Activated CD8-positive, alpha-beta memory T cell treated with anti-CD3 and anti-CD28 coated beads, Interleukin-2, amount 50 U/mL, for 1 hour (primary cell): ENCODE data around the gene LAMB4.

Source experiments
- DNase-seq: peaks from one replicate; pipeline ENCODE4 v3.0.0-alpha.2; 2020; ENCODE audit errors: extremely low read depth

Gene LAMB4

DNA sequence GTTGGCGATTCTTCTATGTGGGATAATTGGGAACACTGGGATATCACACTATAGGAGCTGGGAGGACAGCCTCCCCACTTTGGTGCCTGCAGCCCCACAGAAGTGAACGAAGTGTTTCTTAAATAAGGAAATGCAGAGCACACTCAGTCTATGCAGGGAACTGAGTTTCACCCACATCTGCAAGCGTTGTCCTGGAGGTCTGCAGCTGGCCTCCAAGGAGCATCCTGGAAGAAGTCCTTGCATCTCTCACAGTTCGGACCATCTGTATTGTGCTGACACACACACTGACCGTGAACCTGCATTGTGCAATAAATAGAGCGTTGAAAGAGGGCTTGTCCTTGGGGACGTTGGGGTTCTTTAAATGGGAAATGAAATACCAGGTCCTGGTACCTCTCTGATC, 25.8 kb downstream of the LAMB4 start:
- DNase-seq: no peak

DNA sequence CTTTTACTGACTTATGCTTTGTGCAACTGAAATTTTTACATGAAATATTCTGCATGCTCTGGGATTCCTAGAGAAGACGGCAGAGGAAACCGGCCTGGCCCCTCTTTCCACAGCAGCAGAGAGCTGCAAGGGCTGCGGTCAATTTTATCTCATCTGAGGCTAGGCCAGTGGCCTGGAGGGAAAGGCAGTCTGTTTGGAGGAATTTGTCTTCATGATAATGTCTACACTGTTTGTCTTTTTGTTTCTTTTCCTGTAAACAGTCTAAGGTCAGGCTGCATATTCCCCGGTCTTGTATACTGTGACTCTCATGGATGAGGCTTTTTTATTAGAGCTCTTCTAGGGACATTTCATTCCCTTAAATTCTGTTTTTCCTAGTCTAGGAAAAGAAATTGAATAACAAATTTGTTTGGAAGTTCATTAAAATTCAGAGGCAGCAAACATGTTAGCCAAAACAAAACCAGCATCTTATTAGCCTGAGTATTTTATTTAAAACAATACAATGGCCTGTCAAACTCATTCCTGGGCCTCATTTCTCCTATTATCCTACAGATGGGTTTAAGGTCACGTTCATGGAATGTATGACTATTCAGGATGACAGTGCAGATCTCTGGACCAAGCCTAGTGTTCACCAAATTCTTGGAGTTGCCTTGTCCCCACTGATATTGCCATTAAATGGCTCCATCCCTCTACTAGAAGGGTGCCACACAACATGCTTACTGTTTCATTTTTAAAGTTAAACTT, 26.4 kb downstream of the LAMB4 start:
- DNase-seq: no peak

DNA sequence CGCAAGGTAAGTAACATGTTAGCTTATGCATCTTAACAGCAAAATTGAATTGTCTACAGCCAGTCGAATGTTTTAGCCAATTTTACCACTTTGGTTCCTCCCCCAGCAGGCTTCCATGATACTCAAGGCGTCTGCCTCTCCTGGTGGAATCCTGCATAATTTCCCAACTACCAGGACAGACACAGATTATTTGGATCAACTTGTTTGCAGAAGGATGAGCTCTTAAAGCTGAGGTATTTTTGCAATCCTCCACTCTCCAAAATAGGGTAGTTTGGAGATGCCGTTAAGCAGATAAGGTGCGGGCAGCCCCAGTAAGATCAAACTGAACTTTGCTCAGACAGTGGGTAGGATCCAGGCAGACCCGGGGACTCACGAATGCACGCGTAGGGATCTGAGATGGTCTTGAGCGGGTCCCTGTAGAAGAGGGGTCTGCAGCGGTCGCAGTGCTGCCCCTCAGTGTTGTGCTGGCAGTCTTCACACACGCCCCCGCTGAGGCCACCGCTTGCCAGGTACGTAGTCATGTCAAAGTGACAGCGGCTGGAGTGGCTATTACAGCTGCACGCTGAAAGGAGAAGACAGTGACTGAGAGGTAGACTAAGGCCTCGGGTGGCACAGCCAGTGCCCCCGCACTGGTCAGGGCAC, 27.4 kb downstream of the LAMB4 start:
- DNase-seq: no peak

DNA sequence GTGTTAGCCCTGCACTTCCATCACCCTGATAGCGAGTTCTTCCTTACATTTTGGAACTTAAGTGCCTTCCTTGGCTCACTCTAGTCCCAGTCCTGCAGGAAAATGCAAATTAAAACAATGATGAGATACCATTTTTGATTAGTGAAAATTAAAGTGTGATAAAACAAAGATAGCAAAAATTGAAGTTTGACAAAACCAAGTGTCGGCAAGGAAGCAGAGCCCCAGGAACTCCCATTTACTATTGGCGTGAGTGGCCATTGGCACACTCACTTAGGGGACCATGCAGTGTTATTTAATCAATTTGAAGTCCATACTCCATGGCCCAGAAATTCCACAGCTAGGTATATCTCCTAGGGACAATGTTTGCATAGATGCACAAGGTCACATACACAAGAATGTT, 28.4 kb downstream of the LAMB4 start:
- no peak for DNase-seq

DNA sequence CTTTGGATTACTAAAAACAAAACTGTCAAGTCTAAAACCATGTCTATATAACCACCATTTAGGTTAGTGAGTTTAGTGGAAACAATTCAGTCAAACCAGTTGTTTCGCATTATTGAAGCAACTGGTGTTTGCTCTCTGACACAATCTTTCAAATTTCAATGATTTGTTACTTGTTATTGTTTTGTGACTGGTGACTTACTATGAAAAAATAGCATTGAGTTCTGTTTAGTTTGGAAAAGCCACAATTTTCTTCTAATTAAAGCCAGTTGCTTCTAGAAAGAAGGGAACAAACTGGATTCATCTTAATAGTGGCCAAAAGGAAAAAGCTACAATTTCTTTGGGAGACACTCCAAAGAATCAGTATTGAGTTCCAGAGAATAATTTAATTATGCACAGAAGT, 30.4 kb downstream of the LAMB4 start:
- no peak for DNase-seq

DNA sequence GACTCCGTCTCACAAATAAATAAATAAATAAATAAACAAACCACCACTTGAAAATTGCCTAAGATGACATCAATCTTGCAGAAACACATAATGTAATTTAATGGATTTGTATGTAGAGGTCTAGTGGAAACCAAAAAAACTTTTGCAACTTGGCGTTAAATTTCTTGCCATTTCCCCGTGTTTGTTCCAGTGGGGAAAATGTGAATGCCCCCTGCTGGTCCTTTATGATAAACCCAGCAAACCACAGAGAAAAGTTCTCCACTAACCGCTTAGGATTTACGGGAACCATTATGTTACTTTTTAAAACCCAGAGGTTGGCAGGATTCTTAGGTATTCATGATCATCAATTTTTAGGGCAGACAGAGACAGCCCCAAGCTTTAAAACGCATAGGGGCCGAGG, 32.5 kb downstream of the LAMB4 start:
- DNase-seq: no peak

DNA sequence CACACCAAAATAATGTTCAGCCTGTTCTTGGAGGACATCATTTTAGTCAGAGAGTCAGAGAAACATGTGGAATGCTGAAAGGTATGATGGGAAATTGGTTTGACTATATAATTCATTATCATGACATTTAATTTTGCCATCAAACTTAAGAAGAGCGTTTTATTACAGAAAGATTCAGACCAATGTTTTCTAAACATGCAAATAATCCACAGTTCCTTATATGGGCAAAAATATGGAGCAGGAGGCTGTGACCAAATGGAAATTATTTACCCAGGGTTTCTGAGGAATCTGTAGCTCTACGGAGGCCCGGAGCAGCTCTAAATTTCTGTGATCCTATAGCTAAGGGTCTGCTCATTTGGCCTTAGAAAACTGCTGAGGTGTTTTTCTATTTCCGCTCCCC, 33.2 kb downstream of the LAMB4 start:
- no peak for DNase-seq

DNA sequence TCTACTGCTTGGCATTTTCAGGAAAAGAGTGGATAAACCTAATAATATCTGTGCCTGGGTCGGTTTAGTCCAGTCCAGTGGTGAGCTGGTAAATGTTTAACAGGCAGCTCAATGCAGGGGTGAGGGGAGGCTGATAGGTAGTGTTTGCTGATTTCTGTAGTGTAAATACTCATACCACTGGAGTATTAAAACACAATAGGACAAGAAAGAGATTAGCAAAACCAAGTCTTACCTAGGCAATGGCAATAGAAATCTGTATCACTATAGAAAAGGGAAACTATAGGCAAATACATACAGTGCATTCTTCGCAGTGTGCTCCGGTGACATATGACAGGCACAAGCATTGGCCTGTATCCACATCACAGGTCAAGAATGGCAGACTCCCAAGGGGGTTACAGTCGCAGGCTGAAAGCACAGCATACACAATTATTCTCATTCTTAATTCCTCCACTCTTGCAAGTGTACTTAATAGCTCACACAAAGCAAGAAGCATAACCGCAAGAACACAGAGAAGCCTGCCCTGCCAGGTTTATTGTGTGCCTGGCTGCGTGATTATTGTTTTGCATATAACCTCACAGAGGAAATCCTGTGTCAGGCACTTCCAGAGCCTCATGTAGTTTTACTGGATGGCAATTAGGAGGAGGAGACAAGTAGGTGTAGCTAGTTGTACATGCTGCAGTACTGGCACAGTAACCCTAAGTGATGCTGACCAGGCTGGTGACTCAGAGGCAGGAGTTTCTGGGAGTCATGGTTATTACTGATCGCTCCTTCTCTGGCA, 35.0 kb downstream of the LAMB4 start:
- no peak for DNase-seq

DNA sequence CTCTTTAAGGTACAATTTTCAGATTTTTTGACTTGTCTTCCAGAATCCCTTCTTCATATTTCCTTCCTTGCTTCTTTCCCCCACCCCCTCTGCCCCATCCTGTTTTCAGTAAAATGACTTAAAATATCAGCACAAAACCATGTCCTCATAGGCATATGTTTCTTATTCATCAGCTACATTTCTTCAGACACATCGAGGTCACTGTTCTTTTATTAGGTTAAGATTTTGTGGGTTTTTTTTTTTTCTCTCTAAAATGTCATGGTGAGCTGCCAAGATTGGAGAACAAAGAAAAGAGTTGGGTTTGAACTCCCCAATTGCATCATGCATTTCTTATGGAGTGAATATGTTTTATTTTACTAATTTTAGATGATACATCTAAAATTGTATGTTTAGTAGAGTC, 35.8 kb downstream of the LAMB4 start:
- no peak for DNase-seq

DNA sequence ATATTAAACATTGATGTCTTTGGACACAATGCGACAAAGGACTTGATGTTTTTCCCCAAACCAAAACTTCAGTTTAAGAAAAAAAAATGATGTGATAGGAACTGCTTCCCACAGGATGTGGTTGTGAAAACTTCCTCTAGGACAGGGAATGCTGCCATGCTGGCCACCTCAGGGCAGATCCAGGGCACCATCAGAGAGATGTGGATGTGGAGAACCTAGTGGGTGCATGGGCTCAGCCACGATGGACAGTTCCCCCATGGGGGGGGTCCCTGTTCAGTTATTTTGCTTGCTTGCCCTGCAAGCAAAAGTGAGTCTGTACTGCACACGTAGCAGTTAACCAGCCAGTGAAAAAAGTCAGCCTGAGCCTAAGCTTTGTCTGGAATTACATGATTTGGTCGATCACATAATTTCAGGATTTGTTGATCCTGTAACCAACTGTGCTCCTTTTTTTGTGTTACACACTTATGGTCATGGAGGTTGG, 36.3 kb downstream of the LAMB4 start:
- DNase-seq: no peak

DNA sequence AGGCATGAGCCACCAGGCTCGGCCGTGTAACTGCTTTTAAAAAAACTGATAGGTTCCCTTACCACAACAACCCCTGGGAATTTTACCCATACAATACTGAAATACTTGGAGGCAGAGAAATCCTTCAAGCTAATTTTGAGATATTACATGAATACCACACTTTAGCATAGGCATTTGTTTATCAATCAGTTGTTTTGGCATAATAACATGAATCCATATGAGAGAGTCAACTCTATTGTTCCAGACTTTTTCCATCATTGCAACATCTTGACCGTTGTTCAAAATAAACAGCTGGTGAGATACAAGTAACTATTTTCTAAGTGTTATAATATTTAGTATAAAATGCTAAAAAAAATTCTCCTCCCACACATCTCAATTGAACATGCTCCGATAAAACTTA, 36.8 kb downstream of the LAMB4 start:
- DNase-seq: no peak

DNA sequence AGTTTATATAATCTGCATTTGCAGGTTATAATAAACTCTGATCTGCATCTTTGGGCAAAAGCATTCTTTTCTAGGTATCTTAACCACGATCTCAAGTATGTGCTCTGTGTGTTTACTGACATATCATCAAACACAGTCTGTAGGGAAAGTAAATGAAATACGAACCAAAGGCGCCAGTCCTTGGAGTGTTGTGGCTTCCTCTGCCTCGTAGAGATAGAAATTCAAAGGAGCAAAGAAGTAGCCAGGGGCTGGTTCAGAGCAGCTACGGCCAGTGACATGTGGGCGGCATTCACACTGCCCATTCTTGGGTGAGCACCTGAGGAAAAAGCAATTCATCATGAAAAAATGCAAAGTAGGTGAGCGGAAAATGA, 38.7 kb downstream of the LAMB4 start:
- no peak for DNase-seq

DNA sequence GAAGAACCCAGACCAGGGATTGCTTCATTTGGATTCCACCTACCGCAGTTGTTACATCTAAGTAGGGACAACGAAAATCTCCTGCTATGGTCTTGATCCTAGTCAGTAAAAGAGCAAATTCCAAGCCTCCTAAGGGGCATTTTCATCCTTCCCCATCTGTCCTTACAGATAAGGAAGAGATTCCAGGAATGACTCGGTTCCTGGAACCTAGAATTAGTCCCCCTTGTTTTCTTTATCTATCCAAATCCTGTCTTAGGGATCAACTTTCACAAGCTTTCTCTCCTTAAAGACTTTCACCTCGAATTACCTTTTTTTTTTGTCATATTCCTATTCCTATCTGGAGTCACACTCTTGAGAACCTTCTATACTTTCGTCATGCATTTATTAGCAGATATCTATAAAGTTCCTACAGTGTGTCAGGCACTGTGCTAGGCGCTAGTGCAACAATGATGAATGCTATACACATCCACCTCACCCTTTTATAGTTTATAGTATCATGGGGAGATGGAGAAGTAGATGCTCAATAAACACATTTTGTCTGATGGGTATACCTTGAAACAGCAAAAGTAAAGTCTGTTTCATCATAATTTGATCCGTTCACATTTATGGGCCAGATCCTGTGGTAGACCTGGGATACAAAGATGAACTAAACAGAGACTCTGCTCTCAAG, 39.2 kb downstream of the LAMB4 start:
- DNase-seq: no peak

DNA sequence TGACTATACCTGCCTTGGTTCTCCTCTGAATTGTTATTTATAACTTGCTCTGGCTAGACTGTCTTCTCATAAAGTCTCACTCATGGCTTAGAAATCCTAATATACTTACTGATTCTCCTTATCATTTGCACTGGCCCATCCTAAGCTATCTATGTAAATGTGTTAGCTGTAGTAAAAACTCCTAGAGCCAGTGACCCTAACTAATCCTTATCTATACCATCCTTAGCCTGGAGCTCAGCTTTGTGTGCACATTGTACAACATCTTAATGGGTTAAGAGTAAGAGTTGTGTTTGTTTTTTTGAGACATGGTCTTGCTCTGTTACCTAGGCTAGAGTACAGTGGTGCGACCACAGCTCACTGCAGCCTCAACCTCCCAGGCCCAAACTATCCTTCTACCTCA, 40.8 kb downstream of the LAMB4 start:
- DNase-seq: no peak

DNA sequence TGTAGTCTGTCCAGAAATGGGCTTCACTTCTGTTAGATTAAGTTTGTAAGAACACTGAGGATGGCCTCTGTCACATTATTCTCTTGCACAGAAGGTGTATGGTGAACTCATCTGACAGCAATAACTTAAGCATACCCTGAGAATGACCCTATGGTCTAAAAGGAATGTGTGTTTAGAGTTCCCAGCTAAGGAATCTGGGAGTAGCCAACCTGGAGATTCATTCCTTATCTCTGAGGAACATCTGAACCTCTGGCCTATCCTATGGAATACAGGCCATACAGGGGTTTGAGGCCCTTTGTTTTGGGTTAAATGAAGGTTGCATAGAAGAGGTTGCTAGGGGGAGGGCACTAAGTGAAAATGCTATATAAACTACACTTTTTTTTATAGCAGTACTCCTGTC, 41.4 kb downstream of the LAMB4 start:
- DNase-seq: no peak

DNA sequence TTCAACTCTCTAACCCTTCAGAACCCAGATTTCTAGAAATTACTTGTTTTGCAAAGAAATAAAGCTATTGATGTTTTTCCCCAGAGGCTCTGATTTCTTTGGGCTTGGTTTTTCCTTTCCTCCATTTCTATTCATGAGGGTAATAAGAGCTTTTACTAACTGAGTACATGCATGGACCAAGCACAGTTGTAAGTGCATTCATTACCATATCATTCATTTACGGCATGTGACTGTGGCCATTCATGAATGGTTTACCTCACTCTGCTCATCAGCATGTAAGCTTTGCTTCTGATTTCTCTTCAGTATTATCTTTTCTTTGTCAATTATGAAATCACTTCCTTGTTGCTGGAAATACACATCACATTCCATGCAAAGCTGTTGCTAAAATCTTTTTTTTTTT, 42.4 kb downstream of the LAMB4 start:
- no peak for DNase-seq

DNA sequence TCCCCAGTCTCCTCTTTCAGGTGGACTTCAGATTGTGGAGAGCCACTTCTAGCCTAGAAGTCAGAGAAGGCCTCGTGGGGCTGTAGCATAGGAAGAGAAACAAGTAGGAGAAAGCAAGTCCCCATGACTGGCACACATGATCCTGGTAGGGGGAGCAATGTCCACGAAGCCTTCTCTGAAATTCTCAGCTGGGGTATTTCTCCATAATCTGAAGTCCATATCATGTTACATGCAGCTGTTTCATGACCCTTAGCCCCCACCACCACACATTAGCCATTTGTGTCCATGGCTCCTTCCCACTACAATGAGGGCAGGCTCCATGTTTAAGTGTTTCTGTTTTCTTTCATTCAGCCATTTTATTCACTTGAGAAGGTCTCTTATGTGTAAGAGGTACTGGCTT, 43.2 kb downstream of the LAMB4 start:
- DNase-seq: no peak

DNA sequence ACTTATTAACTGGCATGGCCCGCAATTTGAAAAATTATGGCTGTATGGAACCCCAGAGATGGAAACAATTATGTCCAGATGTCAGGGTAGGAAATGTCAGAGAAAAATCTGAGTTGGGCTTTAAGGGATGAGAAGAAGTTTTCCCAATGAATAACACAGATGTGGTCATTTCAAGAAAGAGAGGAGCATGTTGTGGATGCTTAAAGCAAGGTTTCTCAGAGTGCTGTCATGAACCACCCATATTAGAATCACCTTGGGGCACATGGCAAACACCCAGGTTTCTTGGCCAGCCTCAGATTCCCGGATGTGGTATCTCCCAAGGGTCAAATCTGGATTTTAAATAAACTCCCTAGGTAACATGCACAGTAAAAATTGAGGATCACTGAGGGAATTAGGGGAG, 43.6 kb downstream of the LAMB4 start:
- DNase-seq: no peak

DNA sequence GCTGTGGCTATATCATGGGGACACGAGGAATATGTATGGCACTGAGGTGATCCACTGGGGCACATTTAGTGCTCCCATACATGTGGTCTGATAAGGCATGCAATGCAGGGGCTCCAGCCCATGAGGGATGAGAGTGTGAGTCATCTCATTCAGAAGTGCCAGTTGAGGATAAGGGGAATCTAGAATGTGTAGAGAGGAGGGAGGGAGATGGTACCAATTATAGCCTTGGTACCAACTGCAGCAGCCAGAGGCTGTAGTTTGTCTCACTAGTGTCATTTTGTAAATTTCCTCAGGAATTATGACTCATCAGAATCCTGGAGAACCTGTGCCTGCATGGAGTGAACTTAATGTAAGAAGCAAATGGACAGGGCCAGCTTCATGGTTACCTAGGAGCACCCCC, 46.2 kb downstream of the LAMB4 start:
- no peak for DNase-seq

DNA sequence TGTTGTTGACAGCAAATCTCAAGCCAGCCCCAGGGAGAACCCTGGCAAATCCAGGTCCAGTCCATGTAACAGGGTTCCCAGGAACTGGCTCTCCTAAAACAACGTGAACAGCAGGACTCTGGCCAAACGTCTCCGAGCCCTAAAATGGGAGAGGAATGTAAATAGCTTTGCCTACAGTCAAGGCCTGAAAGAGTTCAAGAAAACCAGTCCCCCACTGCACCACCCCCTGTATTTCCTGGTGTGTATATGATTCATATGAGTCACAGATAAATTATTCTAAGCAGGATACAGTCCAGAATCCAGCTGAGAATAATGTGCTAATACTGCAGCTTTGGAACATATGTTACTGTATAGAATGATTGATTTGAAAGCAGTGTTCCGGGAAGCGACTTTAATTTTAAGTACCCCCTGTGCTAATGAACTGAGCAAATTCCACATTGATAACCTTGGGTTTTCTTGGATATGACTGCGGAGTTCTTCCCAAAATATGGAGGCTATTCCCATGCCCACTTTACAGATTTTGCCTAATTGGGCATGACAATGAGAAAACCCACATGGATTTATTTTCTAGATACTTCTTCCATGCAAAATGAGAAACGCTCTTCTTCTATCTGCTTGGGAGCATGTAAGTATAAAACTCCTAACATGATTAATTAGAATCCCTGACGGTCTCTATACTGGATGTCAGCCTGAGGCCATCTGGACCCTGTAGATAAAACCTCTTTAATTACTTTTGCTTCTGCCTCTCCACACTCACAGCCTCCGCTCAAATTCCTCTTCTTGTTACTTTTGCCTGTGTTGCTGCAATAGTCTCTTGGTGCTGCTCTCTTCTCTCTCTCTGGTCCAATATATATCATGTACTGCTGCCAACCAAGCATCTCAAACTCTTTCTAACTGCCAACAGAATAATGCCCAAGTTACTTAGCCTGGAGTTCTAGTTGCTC, 50.2 kb downstream of the LAMB4 start:
- DNase-seq: no peak

DNA sequence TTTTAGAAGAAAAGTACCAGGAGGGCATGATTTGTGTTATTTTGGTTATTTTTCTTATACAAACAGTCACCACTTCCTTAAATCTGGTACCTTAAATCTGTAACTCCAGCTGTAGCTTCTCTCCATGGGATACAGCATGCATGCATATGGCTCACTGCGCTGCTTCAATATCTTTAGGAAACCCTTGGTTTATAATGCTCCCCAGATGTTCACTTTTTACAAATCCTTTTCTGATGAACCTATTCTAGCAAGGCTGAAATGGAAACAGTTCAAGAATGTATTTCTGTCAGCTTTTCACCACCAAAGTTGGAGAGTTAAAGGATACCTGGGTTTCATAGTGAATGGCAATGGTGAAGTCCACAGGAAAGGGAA, 50.9 kb downstream of the LAMB4 start:
- DNase-seq: no peak
